ENCODE results near the gene XRCC3. TPM values are rescaled to one million over a fixed set of nuclear protein-coding genes. Genes with fewer than 3 reads are reported as not detected.

Gene XRCC3
- total RNA-seq, 1 donor from 2014 or later: 75.8 TPM

- intact Hi-C loops (cut with micrococcal nuclease): loop anchor here (1.0 kb wide), 1 partner anchor 107 kb away; no protein-coding TSS in a partner anchor
- DNase-seq: peak; percentile 74
- Mint-ChIP-seq H3K27me3 (no peaks in the 10 kb centered on the region), H3K4me1 (peaks cover 4% of the 10 kb centered on the region), H3K4me3 (no peak overlapping the region), H3K9me3 (no peaks in the 10 kb centered on the region), H3K36me3 (ENCODE audit: low read depth) (peaks cover 53% of the 10 kb centered on the region), H3K27ac (peak overlapping the region; percentile 58)
These were observed 35.9 kb downstream of the XRCC3 start for GRCh38 chr14:103679351-103679750.

GRCh38 chr14:103676881-103677675 lies 38.2 kb downstream of the XRCC3 start:
- intact Hi-C loops (cut with micrococcal nuclease): no loop called here
- DNase-seq: no peak
- Mint-ChIP-seq H3K4me3 (no peak overlapping the region), H3K9me3 (no peaks in the 10 kb centered on the region), H3K27ac (no peak overlapping the region), H3K27me3 (no peaks in the 10 kb centered on the region), H3K36me3 (ENCODE audit: low read depth) (peaks cover 58% of the 10 kb centered on the region), H3K4me1 (peaks cover 4% of the 10 kb centered on the region)

GRCh38 chr14:103675957-103676356 lies 39.3 kb downstream of the XRCC3 start:
- H3K36me3 Mint-ChIP-seq (ENCODE audit: low read depth): peaks cover 60% of the 10 kb centered on the region
- intact Hi-C loops (cut with micrococcal nuclease): no loop called here
- no peak overlapping the region for H3K4me3 Mint-ChIP-seq
- no peak for DNase-seq
- H3K9me3 Mint-ChIP-seq: no peaks in the 10 kb centered on the region
- H3K27me3 Mint-ChIP-seq: no peaks in the 10 kb centered on the region
- no peak overlapping the region for H3K27ac Mint-ChIP-seq
- peaks cover 4% of the 10 kb centered on the region for H3K4me1 Mint-ChIP-seq

GRCh38 chr14:103671911-103672310 lies 43.3 kb downstream of the XRCC3 start:
- Mint-ChIP-seq H3K9me3 (no peaks in the 10 kb centered on the region), H3K4me1 (no peaks in the 10 kb centered on the region), H3K27me3 (no peaks in the 10 kb centered on the region), H3K4me3 (no peak overlapping the region), H3K27ac (no peak overlapping the region), H3K36me3 (ENCODE audit: low read depth) (peaks cover 56% of the 10 kb centered on the region)
- DNase-seq: no peak
- intact Hi-C loops (cut with micrococcal nuclease): no loop called here

- Mint-ChIP-seq H3K4me3 (no peak overlapping the region), H3K27me3 (no peaks in the 10 kb centered on the region), H3K9me3 (no peaks in the 10 kb centered on the region), H3K27ac (no peak overlapping the region), H3K36me3 (ENCODE audit: low read depth) (peaks cover 46% of the 10 kb centered on the region), H3K4me1 (no peaks in the 10 kb centered on the region)
- no peak for DNase-seq
- intact Hi-C loops (cut with micrococcal nuclease): no loop called here
These were observed 45.9 kb downstream of the XRCC3 start for GRCh38 chr14:103669370-103669769.

DNA sequence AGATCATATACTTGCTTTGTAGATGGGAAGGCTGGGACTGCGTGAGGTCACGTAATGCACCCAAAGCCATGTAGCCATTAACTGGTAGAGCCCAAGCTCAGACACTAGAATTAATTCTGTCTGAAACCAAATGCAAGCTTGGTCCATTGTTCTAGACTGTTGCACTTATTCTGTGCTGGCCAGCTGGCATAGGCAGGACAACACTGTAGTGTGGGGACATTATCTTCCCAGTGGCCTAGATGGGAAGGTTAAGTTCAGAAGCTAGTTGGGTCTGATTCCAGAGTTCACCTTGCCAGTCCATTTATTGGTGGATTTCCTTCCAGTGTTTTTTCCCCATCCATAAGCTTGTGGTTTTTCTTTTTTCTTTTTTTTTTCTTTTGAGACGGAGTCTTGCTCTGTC lies 47.1 kb downstream of the XRCC3 start:
- Mint-ChIP-seq H3K36me3 (ENCODE audit: low read depth) (peaks cover 46% of the 10 kb centered on the region), H3K4me3 (no peak overlapping the region)
- intact Hi-C loops (cut with micrococcal nuclease): no loop called here

DNA sequence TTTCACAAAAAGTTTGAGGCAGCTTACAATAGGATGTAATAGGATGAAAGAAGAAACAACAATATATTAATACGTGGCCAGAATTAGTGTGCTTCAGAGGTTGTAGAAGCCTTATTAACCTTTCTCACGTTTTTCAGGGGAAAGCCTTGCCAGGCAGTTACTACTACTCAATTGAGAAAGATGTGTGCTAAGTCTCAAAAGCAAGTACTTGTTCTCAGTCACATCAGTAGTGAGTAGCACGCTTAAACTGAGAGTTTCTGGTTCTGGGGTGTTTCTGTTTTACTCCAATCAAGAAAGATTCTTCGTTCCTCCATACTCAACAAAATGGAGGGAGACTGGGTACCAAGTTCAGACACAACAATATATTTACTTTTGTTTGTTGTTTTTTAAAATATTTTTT lies 47.6 kb downstream of the XRCC3 start:
- H3K4me1 Mint-ChIP-seq: no peaks in the 10 kb centered on the region
- peaks cover 43% of the 10 kb centered on the region for H3K36me3 Mint-ChIP-seq (ENCODE audit: low read depth)
- no peaks in the 10 kb centered on the region for H3K9me3 Mint-ChIP-seq
- H3K27ac Mint-ChIP-seq: no peak overlapping the region
- no peaks in the 10 kb centered on the region for H3K27me3 Mint-ChIP-seq
- DNase-seq: no peak
- no peak overlapping the region for H3K4me3 Mint-ChIP-seq
- intact Hi-C loops (cut with micrococcal nuclease): no loop called here

More for the DNA sequence above, 47.1 kb downstream of the XRCC3 start:
- H3K27ac Mint-ChIP-seq: no peak overlapping the region
- no peak for DNase-seq
- no peaks in the 10 kb centered on the region for H3K4me1 Mint-ChIP-seq
- no peaks in the 10 kb centered on the region for H3K27me3 Mint-ChIP-seq
- H3K9me3 Mint-ChIP-seq: no peaks in the 10 kb centered on the region

DNA sequence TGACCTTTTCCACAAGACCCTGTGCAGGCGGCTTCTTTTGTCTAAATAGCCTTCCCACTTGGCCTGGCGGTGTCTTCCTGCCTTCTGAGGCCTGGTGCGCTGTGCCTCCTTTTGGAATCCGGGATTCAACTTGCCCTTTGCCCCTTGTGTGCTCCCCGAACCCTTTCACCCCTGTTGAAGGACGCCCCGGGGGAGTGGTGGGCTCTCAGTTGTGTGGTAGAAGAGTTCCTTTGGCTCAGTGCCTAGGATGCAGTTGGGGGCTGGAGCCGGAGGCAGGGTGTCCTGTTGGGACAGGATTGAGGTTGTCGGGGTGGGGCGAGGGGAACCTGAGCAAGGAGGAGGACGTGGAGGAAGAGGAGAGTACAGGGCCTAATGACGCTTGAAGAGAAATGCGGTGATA lies 51.7 kb downstream of the XRCC3 start:
- no peak overlapping the region for H3K4me3 Mint-ChIP-seq
- no peak overlapping the region for H3K27ac Mint-ChIP-seq
- H3K27me3 Mint-ChIP-seq: no peaks in the 10 kb centered on the region
- intact Hi-C loops (cut with micrococcal nuclease): no loop called here
- no peak for DNase-seq
- H3K4me1 Mint-ChIP-seq: no peaks in the 10 kb centered on the region
- H3K9me3 Mint-ChIP-seq: no peaks in the 10 kb centered on the region
- peaks cover 36% of the 10 kb centered on the region for H3K36me3 Mint-ChIP-seq (ENCODE audit: low read depth)

DNA sequence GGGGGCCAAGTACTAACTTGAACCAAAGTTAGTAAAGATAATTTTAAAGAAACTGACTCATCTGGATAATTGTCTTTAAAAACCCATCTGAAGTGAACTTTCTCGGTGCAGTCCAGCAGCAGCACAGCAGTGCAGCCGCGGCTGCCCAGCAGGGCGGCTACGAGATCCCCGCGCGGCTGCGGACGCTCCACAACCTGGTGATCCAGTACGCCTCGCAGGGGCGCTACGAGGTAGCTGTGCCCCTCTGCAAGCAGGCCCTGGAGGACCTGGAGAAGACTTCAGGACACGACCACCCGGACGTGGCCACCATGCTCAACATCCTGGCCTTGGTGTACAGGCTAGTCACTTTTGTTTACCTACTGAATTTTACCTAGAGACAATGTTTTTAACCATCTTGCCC lies 52.7 kb downstream of the XRCC3 start:
- Mint-ChIP-seq H3K9me3 (no peaks in the 10 kb centered on the region), H3K27me3 (no peaks in the 10 kb centered on the region), H3K27ac (no peak overlapping the region), H3K4me1 (no peaks in the 10 kb centered on the region), H3K4me3 (no peak overlapping the region), H3K36me3 (ENCODE audit: low read depth) (peaks cover 37% of the 10 kb centered on the region)
- DNase-seq: no peak
- intact Hi-C loops (cut with micrococcal nuclease): no loop called here

GRCh38 chr14:103662029-103662428 lies 53.2 kb downstream of the XRCC3 start:
- H3K9me3 Mint-ChIP-seq: no peaks in the 10 kb centered on the region
- H3K27ac Mint-ChIP-seq: no peak overlapping the region
- intact Hi-C loops (cut with micrococcal nuclease): no loop called here
- DNase-seq: no peak
- H3K27me3 Mint-ChIP-seq: no peaks in the 10 kb centered on the region
- H3K36me3 Mint-ChIP-seq (ENCODE audit: low read depth): peaks cover 40% of the 10 kb centered on the region
- no peak overlapping the region for H3K4me3 Mint-ChIP-seq
- H3K4me1 Mint-ChIP-seq: peaks cover 2% of the 10 kb centered on the region

DNA sequence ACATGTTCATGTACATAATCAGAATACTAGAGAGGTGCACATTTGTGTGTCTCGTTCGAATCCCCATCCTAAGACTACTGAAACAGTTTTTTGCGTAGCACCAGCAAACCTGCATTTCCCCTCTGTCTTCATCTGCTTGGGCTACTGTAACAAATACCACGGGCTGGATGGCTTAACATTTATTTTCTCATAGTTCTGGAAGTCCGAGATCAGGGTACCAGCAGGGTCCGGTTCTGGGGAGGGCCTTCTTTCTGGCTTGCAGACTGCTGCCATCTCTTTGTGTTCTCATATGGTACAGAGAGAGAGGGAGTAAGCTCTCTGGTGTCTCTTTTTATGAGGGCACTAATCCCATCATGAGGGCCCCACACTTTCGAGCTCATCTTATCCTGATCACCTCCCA lies 55.6 kb downstream of the XRCC3 start:
- no peak overlapping the region for H3K27ac Mint-ChIP-seq
- no peak for DNase-seq
- peaks cover 2% of the 10 kb centered on the region for H3K4me1 Mint-ChIP-seq
- no peaks in the 10 kb centered on the region for H3K9me3 Mint-ChIP-seq
- H3K36me3 Mint-ChIP-seq (ENCODE audit: low read depth): peaks cover 50% of the 10 kb centered on the region
- intact Hi-C loops (cut with micrococcal nuclease): no loop called here
- no peak overlapping the region for H3K4me3 Mint-ChIP-seq
- no peaks in the 10 kb centered on the region for H3K27me3 Mint-ChIP-seq

DNA sequence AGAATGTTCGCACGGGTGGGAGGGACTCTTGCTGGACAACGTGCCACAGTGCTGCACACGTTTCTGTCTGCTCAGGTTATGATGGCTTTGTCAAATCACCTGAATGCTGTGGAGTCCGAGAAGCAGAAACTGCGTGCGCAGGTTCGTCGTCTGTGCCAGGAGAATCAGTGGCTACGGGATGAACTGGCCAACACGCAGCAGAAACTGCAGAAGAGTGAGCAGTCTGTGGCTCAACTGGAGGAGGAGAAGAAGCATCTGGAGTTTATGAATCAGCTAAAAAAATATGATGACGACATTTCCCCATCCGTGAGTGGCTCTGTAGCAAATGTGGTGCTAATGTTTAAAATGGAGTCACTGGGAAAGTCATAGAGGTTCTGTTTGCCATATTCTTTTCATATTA lies 57.8 kb downstream of the XRCC3 start:
- Mint-ChIP-seq H3K36me3 (ENCODE audit: low read depth) (peaks cover 48% of the 10 kb centered on the region), H3K4me1 (peaks cover 3% of the 10 kb centered on the region), H3K27ac (peak overlapping the region; percentile 20), H3K27me3 (no peaks in the 10 kb centered on the region), H3K9me3 (no peaks in the 10 kb centered on the region), H3K4me3 (no peak overlapping the region)
- no peak for DNase-seq
- intact Hi-C loops (cut with micrococcal nuclease): no loop called here

- intact Hi-C loops (cut with micrococcal nuclease): no loop called here
- H3K4me3 Mint-ChIP-seq: no peak overlapping the region
- peaks cover 5% of the 10 kb centered on the region for H3K4me1 Mint-ChIP-seq
- no peaks in the 10 kb centered on the region for H3K9me3 Mint-ChIP-seq
- H3K27ac Mint-ChIP-seq: no peak overlapping the region
- no peaks in the 10 kb centered on the region for H3K27me3 Mint-ChIP-seq
- peaks cover 44% of the 10 kb centered on the region for H3K36me3 Mint-ChIP-seq (ENCODE audit: low read depth)
- no peak for DNase-seq
These were observed 58.5 kb downstream of the XRCC3 start for GRCh38 chr14:103656756-103657133.

GRCh38 chr14:103656031-103656755 lies 59.1 kb downstream of the XRCC3 start:
- Mint-ChIP-seq H3K4me1 (peaks cover 5% of the 10 kb centered on the region), H3K4me3 (no peak overlapping the region), H3K36me3 (ENCODE audit: low read depth) (peaks cover 40% of the 10 kb centered on the region), H3K27me3 (no peaks in the 10 kb centered on the region), H3K27ac (peak overlapping the region; percentile 52), H3K9me3 (no peaks in the 10 kb centered on the region)
- no peak for DNase-seq
- intact Hi-C loops (cut with micrococcal nuclease): no loop called here

Data from activated CD4-positive, alpha-beta T cell treated with anti-CD3 and anti-CD28 coated beads, Interleukin-2, amount 10 ng/mL, durations not matched to agents 24 days and 14 days (primary cell).